CD8-positive, alpha-beta memory T cell (primary cell): Measurements from ENCODE around the gene CANT1. TPM values are rescaled to one million over a fixed set of nuclear protein-coding genes. Genes with fewer than 3 reads are reported as not detected.
A peak's percentile ranks its signal among the peaks of the same experiment; 100 is the strongest.

Experiments
- CTCF ChIA-PET: fragments of 350-600 bp; sonication (Branson Sonifier 250); formaldehyde crosslinking; loops from one replicate; lab custom pipeline; 2021; ENCODE audit warnings: antibody characterized with exemption; lab: Charles Lee
- POLR2A ChIA-PET: fragments of 350-600 bp; sonication (Branson Sonifier 250); formaldehyde crosslinking; loops from one replicate; lab custom pipeline; 2021; ENCODE audit warnings: antibody characterized with exemption; lab: Charles Lee
- DNase-seq, 5 donors: peaks; one replicate each; pipeline versions ENCODE4 v3.0.0 to v3.0.0-alpha.2; 2020 to 2022; ENCODE audit warnings: mixed read lengths in 1 of 5
- H3K27ac ChIP-seq: one replicate; pipeline ENCODE4 v1.7.0; 2013; ENCODE audit warnings: low read depth, mild to moderate bottlenecking, low read length, moderate library complexity
- H3K27me3 ChIP-seq: 2 replicates; pipeline ENCODE4 v1.7.0; 2013; ENCODE audit warnings: low read length, mild to moderate bottlenecking; ENCODE audit not compliant: insufficient read depth, poor library complexity, severe bottlenecking
- H3K36me3 ChIP-seq: 2 replicates; pipeline ENCODE4 v1.7.0; 2013; ENCODE audit warnings: mild to moderate bottlenecking, low read length, moderate library complexity; ENCODE audit not compliant: insufficient read depth
- H3K4me1 ChIP-seq: 2 replicates; pipeline ENCODE4 v1.7.0; 2013; ENCODE audit warnings: mild to moderate bottlenecking, low read length, moderate library complexity; ENCODE audit not compliant: insufficient read depth
- H3K4me3 ChIP-seq: 2 replicates; pipeline ENCODE4 v1.7.0; 2013; ENCODE audit warnings: mild to moderate bottlenecking, low read length
- H3K9me3 ChIP-seq: 2 replicates; pipeline ENCODE4 v1.7.0; 2013; ENCODE audit warnings: mild to moderate bottlenecking, low read length
- H3K27ac Mint-ChIP-seq, 8 donors: one replicate each; pipeline ENCODE4 v1.8.0; 2020 to 2021; ENCODE audit warnings: mixed read lengths in 8 of 8, mild to moderate bottlenecking in 6 of 8, inconsistent platforms in 3 of 8, moderate library complexity in 3 of 8
- H3K27me3 Mint-ChIP-seq, 2 donors: one replicate each; pipeline ENCODE4 v1.8.0; 2020 to 2021; ENCODE audit warnings: mixed read lengths in 2 of 2, mild to moderate bottlenecking in 1 of 2, moderate library complexity in 1 of 2
- H3K36me3 Mint-ChIP-seq, 3 donors: one replicate each; pipeline ENCODE4 v1.8.0; 2020 to 2021; ENCODE audit warnings: mixed read lengths in 3 of 3, inconsistent platforms in 1 of 3, mild to moderate bottlenecking in 1 of 3
- H3K4me1 Mint-ChIP-seq, 3 donors: one replicate each; pipeline ENCODE4 v1.8.0; 2020 to 2021; ENCODE audit warnings: mixed read lengths in 3 of 3, inconsistent platforms in 1 of 3, mild to moderate bottlenecking in 1 of 3
- H3K4me3 Mint-ChIP-seq, 7 donors: one replicate each; pipeline ENCODE4 v1.8.0; 2020 to 2021; ENCODE audit warnings: mixed read lengths in 7 of 7, mild to moderate bottlenecking in 6 of 7, moderate library complexity in 4 of 7, inconsistent platforms in 2 of 7
- H3K9me3 Mint-ChIP-seq, 5 donors: one replicate each; pipeline ENCODE4 v1.8.0; 2020 to 2022; ENCODE audit warnings: mixed read lengths in 5 of 5, mild to moderate bottlenecking in 3 of 5, moderate library complexity in 2 of 5, inconsistent platforms in 1 of 5
- polyA plus RNA-seq: library from polyadenylated mRNA; unstranded; fragments of 300-500 nt; fragmentation: Illumina TruSeq; gene quantifications from one replicate; pipeline ENCODE4 v1.2.3, GENCODE V29; 2021
- total RNA-seq, 2 experiments: library from RNA; stranded (reverse); gene quantifications; one replicate each; pipeline ENCODE4 v1.2.3, GENCODE V29; 2021

The CANT1 gene
- 10 to 100 TPM; 45.5 to 47.3 TPM for total RNA-seq
- polyA plus RNA-seq = 13.4 TPM

- Histone ChIP-seq H3K36me3 (no peaks in the 10 kb centered on the region), H3K27ac (peak within 1 kb of the TSS; percentile 88), H3K27me3 (no peaks in the 10 kb centered on the region), H3K9me3 (no peaks in the 10 kb centered on the region), H3K4me3 (peak within 1 kb of the TSS; percentile 94), H3K4me1 (peaks cover 49% of the 10 kb centered on the region)
- H3K9me3 Mint-ChIP-seq = peaks cover 0 to 2% (median 0%) of the 10 kb centered on the region in 5 donors
- POLR2A ChIA-PET = interaction anchor here (0.6 to 0.7 kb wide), 3 partner anchors 19 to 33 kb away, joined by 4 to 5 read pairs (median 4); no protein-coding TSS in a partner anchor
- H3K4me3 Mint-ChIP-seq = peak within 1 kb of the TSS; percentile 91 to 96 (median 93)
- peak; percentile 77 to 87 (median 82) for DNase-seq
- peak within 1 kb of the TSS; percentile 89 to 100 (median 94) for H3K27ac Mint-ChIP-seq
- H3K27me3 Mint-ChIP-seq = peaks cover 4 to 24% of the 10 kb centered on the region in 2 donors
- peaks cover 0 to 15% (median 2%) of the 10 kb centered on the region in 3 donors for H3K36me3 Mint-ChIP-seq
- CTCF ChIA-PET = interaction anchor here (1.3 kb wide), 1 partner anchor 9 kb away, joined by 3 read pairs; no protein-coding TSS in a partner anchor
- H3K4me1 Mint-ChIP-seq = peaks cover 45 to 56% (median 48%) of the 10 kb centered on the region in 3 donors
These were observed at the start of gene CANT1 for GRCh38 chr17:79009397-79010303. CANT1 (minus strand) TSS chr17:79009764; CDS start chr17:78997622, 12,142 bp downstream.

GRCh38 chr17:79057737-79058385, 48.3 kb upstream of the CANT1 start:
- H3K9me3 Mint-ChIP-seq = peaks cover 0 to 13% (median 8%) of the 10 kb centered on the region in 5 donors
- POLR2A ChIA-PET = no interaction called here

GRCh38 chr17:79055197-79055596, 45.6 kb upstream of the CANT1 start:
- Mint-ChIP-seq H3K36me3 (peaks cover 0 to 18% (median 0%) of the 10 kb centered on the region in 3 donors), H3K27ac (no peak overlapping the region), H3K9me3 (peaks cover 0 to 13% (median 8%) of the 10 kb centered on the region in 5 donors), H3K4me3 (no peak overlapping the region), H3K4me1 (no peaks in the 10 kb centered on the region), H3K27me3 (peaks cover 27 to 33% of the 10 kb centered on the region in 2 donors)
- Histone ChIP-seq H3K27me3 (no peaks in the 10 kb centered on the region), H3K9me3 (no peaks in the 10 kb centered on the region), H3K27ac (no peak overlapping the region), H3K4me1 (no peaks in the 10 kb centered on the region), H3K36me3 (no peaks in the 10 kb centered on the region), H3K4me3 (no peak overlapping the region)
- CTCF ChIA-PET = no interaction called here
- DNase-seq = no peak
- POLR2A ChIA-PET = no interaction called here

More at GRCh38 chr17:79057737-79058385, 48.3 kb upstream of the CANT1 start:
- CTCF ChIA-PET = interaction anchor here (1.0 kb wide), 1 partner anchor 12 kb away, joined by 3 read pairs; no protein-coding TSS in a partner anchor
- no peak overlapping the region for H3K4me3 ChIP-seq
- Mint-ChIP-seq H3K27me3 (peaks cover 24 to 30% of the 10 kb centered on the region in 2 donors), H3K36me3 (peaks cover 0 to 18% (median 0%) of the 10 kb centered on the region in 3 donors), H3K4me1 (no peaks in the 10 kb centered on the region), H3K4me3 (no peak overlapping the region), H3K27ac (peak overlapping the region in 1 of 8 donors; percentile 55)
- no peak for DNase-seq
- H3K36me3 ChIP-seq = no peaks in the 10 kb centered on the region
- no peaks in the 10 kb centered on the region for H3K9me3 ChIP-seq
- H3K4me1 ChIP-seq = no peaks in the 10 kb centered on the region
- H3K27ac ChIP-seq = no peak overlapping the region
- no peaks in the 10 kb centered on the region for H3K27me3 ChIP-seq

- Mint-ChIP-seq H3K36me3 (peaks cover 0 to 18% (median 0%) of the 10 kb centered on the region in 3 donors), H3K27me3 (peaks cover 27 to 31% of the 10 kb centered on the region in 2 donors), H3K9me3 (peaks cover 0 to 13% (median 8%) of the 10 kb centered on the region in 5 donors), H3K4me3 (no peak overlapping the region), H3K4me1 (no peaks in the 10 kb centered on the region), H3K27ac (no peak overlapping the region)
- Histone ChIP-seq H3K27me3 (no peaks in the 10 kb centered on the region), H3K9me3 (no peaks in the 10 kb centered on the region), H3K36me3 (no peaks in the 10 kb centered on the region), H3K27ac (no peak overlapping the region), H3K4me1 (no peaks in the 10 kb centered on the region), H3K4me3 (no peak overlapping the region)
- ChIA-PET POLR2A (no interaction called here), CTCF (no interaction called here)
- DNase-seq = no peak
These were observed 44.8 kb upstream of the CANT1 start for GRCh38 chr17:79054200-79054960.

- H3K27me3 Mint-ChIP-seq = peaks cover 21 to 31% of the 10 kb centered on the region in 2 donors
- POLR2A ChIA-PET = no interaction called here
- peaks cover 0 to 13% (median 8%) of the 10 kb centered on the region in 5 donors for H3K9me3 Mint-ChIP-seq
- H3K4me3 ChIP-seq = no peak overlapping the region
- H3K36me3 ChIP-seq = no peaks in the 10 kb centered on the region
- no peaks in the 10 kb centered on the region for H3K27me3 ChIP-seq
- CTCF ChIA-PET = no interaction called here
- no peaks in the 10 kb centered on the region for H3K9me3 ChIP-seq
- H3K4me1 Mint-ChIP-seq = no peaks in the 10 kb centered on the region
- no peak overlapping the region for H3K27ac Mint-ChIP-seq
- no peak overlapping the region for H3K4me3 Mint-ChIP-seq
- peaks cover 0 to 18% (median 0%) of the 10 kb centered on the region in 3 donors for H3K36me3 Mint-ChIP-seq
- no peak for DNase-seq
- H3K27ac ChIP-seq = no peak overlapping the region
- no peaks in the 10 kb centered on the region for H3K4me1 ChIP-seq
These were observed 43.8 kb upstream of the CANT1 start for GRCh38 chr17:79053251-79053925.

GRCh38 chr17:79052131-79052530, 42.6 kb upstream of the CANT1 start:
- Mint-ChIP-seq H3K36me3 (peaks cover 0 to 12% (median 0%) of the 10 kb centered on the region in 3 donors), H3K27ac (no peak overlapping the region), H3K9me3 (peaks cover 0 to 13% (median 8%) of the 10 kb centered on the region in 5 donors), H3K4me1 (no peaks in the 10 kb centered on the region), H3K4me3 (no peak overlapping the region), H3K27me3 (peaks cover 15 to 25% of the 10 kb centered on the region in 2 donors)
- Histone ChIP-seq H3K36me3 (no peaks in the 10 kb centered on the region), H3K27ac (no peak overlapping the region), H3K9me3 (no peaks in the 10 kb centered on the region), H3K4me3 (no peak overlapping the region), H3K27me3 (no peaks in the 10 kb centered on the region), H3K4me1 (no peaks in the 10 kb centered on the region)
- no peak for DNase-seq
- POLR2A ChIA-PET = no interaction called here
- CTCF ChIA-PET = no interaction called here

GRCh38 chr17:79051306-79051705, 41.7 kb upstream of the CANT1 start:
- H3K27me3 ChIP-seq = no peaks in the 10 kb centered on the region
- Mint-ChIP-seq H3K36me3 (peaks cover 0 to 12% (median 0%) of the 10 kb centered on the region in 3 donors), H3K9me3 (peaks cover 0 to 13% (median 8%) of the 10 kb centered on the region in 5 donors), H3K4me3 (no peak overlapping the region), H3K4me1 (no peaks in the 10 kb centered on the region), H3K27ac (no peak overlapping the region), H3K27me3 (peaks cover 17 to 25% of the 10 kb centered on the region in 2 donors)
- ChIA-PET POLR2A (no interaction called here), CTCF (no interaction called here)
- H3K9me3 ChIP-seq = no peaks in the 10 kb centered on the region
- no peak for DNase-seq
- no peaks in the 10 kb centered on the region for H3K4me1 ChIP-seq
- H3K27ac ChIP-seq = no peak overlapping the region
- H3K4me3 ChIP-seq = no peak overlapping the region
- H3K36me3 ChIP-seq = no peaks in the 10 kb centered on the region
